Measurements from ENCODE around the gene RABEP2. TPM values are rescaled to one million over a fixed set of nuclear protein-coding genes. Genes with fewer than 3 reads are reported as not detected.
A peak's percentile ranks its signal among the peaks of the same experiment; 100 is the strongest.

The RABEP2 gene
- total and polyA plus RNA-seq, 9 of the 15 experiments (the other 6 are each of a cell fraction or from before 2014, with no cell fraction given) = 0.15 to 13.4 (median 3.5) TPM

DNA sequence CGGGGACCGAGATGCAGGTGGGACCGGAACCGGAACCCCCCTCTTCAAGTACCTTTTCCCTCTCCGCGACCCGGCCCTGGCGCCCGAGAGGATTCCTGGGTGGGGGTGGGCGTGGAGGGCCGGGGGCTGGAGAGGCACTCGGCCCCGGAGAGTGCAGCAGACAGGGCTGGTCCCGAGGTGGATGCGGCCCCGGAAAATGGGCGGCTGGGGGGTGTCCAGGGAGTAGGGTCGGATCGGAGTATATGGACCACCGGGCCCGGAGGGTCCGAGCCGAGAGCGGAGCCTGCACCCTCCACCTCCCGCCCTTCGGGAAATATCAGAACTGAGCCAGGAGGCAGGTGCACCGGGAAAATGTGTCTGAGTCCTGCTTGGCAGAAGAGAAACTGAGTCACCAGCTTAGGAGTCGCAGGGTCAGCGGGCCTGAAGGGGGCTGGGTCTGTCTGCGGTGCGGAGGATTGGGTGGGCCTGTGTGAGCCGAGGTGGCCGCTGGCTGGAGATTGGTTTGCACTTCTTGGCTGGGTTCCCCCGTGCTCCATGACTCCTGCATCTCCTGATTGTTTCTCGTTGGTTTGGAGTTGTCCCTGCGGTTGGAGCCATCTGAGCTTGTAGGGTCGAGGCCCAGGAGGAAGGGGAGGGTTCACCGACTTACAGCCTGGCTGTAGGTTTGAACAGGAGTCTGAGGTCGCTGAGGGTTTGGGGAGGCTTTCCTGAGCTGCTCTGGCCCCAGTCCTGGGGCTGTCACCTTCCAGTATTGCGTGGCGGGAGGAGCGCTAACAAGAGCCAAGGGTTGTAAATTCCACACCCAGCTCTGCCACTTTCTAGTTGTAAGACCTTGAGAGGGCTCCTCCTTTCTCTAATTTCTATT lies 60.9 kb downstream of the RABEP2 start (continued):
- TF ChIP-seq YBX1 (IDR thresholded peaks at IDR 0.05) (no peak), EP300 (IDR thresholded peaks at IDR 0.05; ENCODE audit: low read length) (no peak), ZFP30 (CRISPR knock-in tag; IDR thresholded peaks at IDR 0.05; ENCODE audit: borderline replicate concordance) (no peak), MBD2 (IDR thresholded peaks at IDR 0.05; ENCODE audit: borderline replicate concordance, low read depth) (no peak), KDM2B (CRISPR knock-in tag; IDR thresholded peaks at IDR 0.05) (no peak), ZNF764 (CRISPR knock-in tag; IDR thresholded peaks at IDR 0.05; ENCODE audit: low read depth) (no peak), ZNF57 (CRISPR knock-in tag; IDR thresholded peaks at IDR 0.05) (no peak), KAT2B (IDR thresholded peaks at IDR 0.05; ENCODE audit: low read depth, low read length) (no peak), PHF20 (IDR thresholded peaks at IDR 0.05; ENCODE audit: partially characterized antibody) (peak; percentile 9), CREB1 (IDR thresholded peaks at IDR 0.05) (no peak), CREB1 (CRISPR knock-in tag; IDR thresholded peaks at IDR 0.05) (no peak), KAT7 (CRISPR knock-in tag; IDR thresholded peaks at IDR 0.05; ENCODE audit: borderline replicate concordance) (peak; percentile 82; the same call in 1 of the 2 replicates), CCNT2 (IDR thresholded peaks at IDR 0.05; ENCODE audit: borderline replicate concordance, extremely low read depth, insufficient read length, low read depth, low read length) (peak; percentile 10), ZNF444 (CRISPR knock-in tag; IDR thresholded peaks at IDR 0.05) (no peak), ZNF133 (CRISPR knock-in tag; IDR thresholded peaks at IDR 0.05) (no peak)
- TF ChIP-seq, protein P1, sequence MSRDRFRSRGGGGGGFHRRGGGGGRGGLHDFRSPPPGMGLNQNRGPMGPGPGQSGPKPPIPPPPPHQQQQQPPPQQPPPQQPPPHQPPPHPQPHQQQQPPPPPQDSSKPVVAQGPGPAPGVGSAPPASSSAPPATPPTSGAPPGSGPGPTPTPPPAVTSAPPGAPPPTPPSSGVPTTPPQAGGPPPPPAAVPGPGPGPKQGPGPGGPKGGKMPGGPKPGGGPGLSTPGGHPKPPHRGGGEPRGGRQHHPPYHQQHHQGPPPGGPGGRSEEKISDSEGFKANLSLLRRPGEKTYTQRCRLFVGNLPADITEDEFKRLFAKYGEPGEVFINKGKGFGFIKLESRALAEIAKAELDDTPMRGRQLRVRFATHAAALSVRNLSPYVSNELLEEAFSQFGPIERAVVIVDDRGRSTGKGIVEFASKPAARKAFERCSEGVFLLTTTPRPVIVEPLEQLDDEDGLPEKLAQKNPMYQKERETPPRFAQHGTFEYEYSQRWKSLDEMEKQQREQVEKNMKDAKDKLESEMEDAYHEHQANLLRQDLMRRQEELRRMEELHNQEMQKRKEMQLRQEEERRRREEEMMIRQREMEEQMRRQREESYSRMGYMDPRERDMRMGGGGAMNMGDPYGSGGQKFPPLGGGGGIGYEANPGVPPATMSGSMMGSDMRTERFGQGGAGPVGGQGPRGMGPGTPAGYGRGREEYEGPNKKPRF (IDR thresholded peaks at IDR 0.05; ENCODE audit: low read depth, low read length) = no peak
- TF ChIP-seq, protein P2, sequence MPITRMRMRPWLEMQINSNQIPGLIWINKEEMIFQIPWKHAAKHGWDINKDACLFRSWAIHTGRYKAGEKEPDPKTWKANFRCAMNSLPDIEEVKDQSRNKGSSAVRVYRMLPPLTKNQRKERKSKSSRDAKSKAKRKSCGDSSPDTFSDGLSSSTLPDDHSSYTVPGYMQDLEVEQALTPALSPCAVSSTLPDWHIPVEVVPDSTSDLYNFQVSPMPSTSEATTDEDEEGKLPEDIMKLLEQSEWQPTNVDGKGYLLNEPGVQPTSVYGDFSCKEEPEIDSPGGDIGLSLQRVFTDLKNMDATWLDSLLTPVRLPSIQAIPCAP (CRISPR knock-in tag; IDR thresholded peaks at IDR 0.05; ENCODE audit: borderline replicate concordance) = no peak
- TF ChIP-seq, protein P3, sequence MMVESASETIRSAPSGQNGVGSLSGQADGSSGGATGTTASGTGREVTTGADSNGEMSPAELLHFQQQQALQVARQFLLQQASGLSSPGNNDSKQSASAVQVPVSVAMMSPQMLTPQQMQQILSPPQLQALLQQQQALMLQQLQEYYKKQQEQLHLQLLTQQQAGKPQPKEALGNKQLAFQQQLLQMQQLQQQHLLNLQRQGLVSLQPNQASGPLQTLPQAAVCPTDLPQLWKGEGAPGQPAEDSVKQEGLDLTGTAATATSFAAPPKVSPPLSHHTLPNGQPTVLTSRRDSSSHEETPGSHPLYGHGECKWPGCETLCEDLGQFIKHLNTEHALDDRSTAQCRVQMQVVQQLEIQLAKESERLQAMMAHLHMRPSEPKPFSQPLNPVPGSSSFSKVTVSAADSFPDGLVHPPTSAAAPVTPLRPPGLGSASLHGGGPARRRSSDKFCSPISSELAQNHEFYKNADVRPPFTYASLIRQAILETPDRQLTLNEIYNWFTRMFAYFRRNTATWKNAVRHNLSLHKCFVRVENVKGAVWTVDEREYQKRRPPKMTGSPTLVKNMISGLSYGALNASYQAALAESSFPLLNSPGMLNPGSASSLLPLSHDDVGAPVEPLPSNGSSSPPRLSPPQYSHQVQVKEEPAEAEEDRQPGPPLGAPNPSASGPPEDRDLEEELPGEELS (CRISPR knock-in tag; IDR thresholded peaks at IDR 0.05; ENCODE audit: borderline replicate concordance) = no peak; the same call in 1 of the 2 replicates
- TF ChIP-seq, protein P4, sequence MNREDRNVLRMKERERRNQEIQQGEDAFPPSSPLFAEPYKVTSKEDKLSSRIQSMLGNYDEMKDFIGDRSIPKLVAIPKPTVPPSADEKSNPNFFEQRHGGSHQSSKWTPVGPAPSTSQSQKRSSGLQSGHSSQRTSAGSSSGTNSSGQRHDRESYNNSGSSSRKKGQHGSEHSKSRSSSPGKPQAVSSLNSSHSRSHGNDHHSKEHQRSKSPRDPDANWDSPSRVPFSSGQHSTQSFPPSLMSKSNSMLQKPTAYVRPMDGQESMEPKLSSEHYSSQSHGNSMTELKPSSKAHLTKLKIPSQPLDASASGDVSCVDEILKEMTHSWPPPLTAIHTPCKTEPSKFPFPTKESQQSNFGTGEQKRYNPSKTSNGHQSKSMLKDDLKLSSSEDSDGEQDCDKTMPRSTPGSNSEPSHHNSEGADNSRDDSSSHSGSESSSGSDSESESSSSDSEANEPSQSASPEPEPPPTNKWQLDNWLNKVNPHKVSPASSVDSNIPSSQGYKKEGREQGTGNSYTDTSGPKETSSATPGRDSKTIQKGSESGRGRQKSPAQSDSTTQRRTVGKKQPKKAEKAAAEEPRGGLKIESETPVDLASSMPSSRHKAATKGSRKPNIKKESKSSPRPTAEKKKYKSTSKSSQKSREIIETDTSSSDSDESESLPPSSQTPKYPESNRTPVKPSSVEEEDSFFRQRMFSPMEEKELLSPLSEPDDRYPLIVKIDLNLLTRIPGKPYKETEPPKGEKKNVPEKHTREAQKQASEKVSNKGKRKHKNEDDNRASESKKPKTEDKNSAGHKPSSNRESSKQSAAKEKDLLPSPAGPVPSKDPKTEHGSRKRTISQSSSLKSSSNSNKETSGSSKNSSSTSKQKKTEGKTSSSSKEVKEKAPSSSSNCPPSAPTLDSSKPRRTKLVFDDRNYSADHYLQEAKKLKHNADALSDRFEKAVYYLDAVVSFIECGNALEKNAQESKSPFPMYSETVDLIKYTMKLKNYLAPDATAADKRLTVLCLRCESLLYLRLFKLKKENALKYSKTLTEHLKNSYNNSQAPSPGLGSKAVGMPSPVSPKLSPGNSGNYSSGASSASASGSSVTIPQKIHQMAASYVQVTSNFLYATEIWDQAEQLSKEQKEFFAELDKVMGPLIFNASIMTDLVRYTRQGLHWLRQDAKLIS (CRISPR knock-in tag; IDR thresholded peaks at IDR 0.05) = peak; percentile 24; the same call in 1 of the 2 replicates
